Common myeloid progenitor, CD34-positive (primary cell): ENCODE measurements around the gene SLC35E3.

Experiments used
- CTCF ChIA-PET: fragments of 350-600 bp; sonication (Branson Sonifier 250); formaldehyde crosslinking; loops from one replicate; lab custom pipeline; 2021; ENCODE audit warnings: antibody characterized with exemption; lab: Charles Lee
- POLR2A ChIA-PET: fragments of 350-600 bp; sonication (Branson Sonifier 250); formaldehyde crosslinking; loops from one replicate; lab custom pipeline; 2021; ENCODE audit warnings: antibody characterized with exemption; lab: Charles Lee
- DNase-seq, 3 donors: peaks; one replicate each; pipeline versions ENCODE4 v3.0.0 to v3.0.0-alpha.2; 2013
- H3K27ac ChIP-seq, 2 experiments: 1 replicate in 1 of 2; 2 replicates in 1 of 2; pipeline ENCODE4 v1.7.0; 2013; ENCODE audit warnings: inconsistent platforms in 2 of 2, low read length in 2 of 2, mild to moderate bottlenecking in 2 of 2, low read depth in 1 of 2, moderate library complexity in 1 of 2; ENCODE audit not compliant: severe bottlenecking in 2 of 2, insufficient read depth in 1 of 2, poor library complexity in 1 of 2
- H3K27me3 ChIP-seq, 5 experiments: replicated peaks in 2 of 5; 1 replicate in 3 of 5; 2 replicates in 2 of 5; pipeline versions ENCODE4 v1.6.1 to v1.7.0; 2013; ENCODE audit warnings: low read length in 4 of 5, mild to moderate bottlenecking in 2 of 5, moderate library complexity in 2 of 5, inconsistent platforms in 1 of 5; ENCODE audit not compliant: insufficient read depth in 5 of 5, control insufficient read depth in 4 of 5
- H3K36me3 ChIP-seq, 4 experiments: 1 replicate in 2 of 4; 2 replicates in 2 of 4; pipeline versions ENCODE4 v1.6.1 to v1.7.0; 2013; ENCODE audit warnings: low read length in 3 of 4, control low read depth in 1 of 4, mild to moderate bottlenecking in 1 of 4; ENCODE audit not compliant: control insufficient read depth in 4 of 4, insufficient read depth in 4 of 4
- H3K4me1 ChIP-seq, 4 experiments: 1 replicate in 3 of 4; 2 replicates in 1 of 4; pipeline versions ENCODE4 v1.6.1 to v1.7.1; 2013; ENCODE audit warnings: low read length in 3 of 4, mild to moderate bottlenecking in 3 of 4, control low read depth in 1 of 4, inconsistent platforms in 1 of 4, moderate library complexity in 1 of 4; ENCODE audit not compliant: control insufficient read depth in 4 of 4, insufficient read depth in 4 of 4; ENCODE audit errors: control extremely low read depth in 1 of 4
- H3K4me3 ChIP-seq, 7 experiments: 1 replicate in 4 of 7; 2 replicates in 3 of 7; pipeline versions ENCODE4 v1.5.1 to v1.7.0; 2013; ENCODE audit warnings: mild to moderate bottlenecking in 7 of 7, low read length in 6 of 7, moderate library complexity in 6 of 7, inconsistent platforms in 2 of 7, low read depth in 2 of 7, control low read depth in 1 of 7; ENCODE audit not compliant: insufficient read depth in 4 of 7, control insufficient read depth in 1 of 7; ENCODE audit errors: extremely low read depth in 1 of 7
- H3K9me3 ChIP-seq, 5 experiments: 1 replicate in 4 of 5; 2 replicates in 1 of 5; pipeline versions ENCODE4 v1.6.1 to v1.7.1; 2013; ENCODE audit warnings: low read length in 4 of 5, mild to moderate bottlenecking in 2 of 5, inconsistent platforms in 1 of 5, low read depth in 1 of 5, moderate library complexity in 1 of 5; ENCODE audit not compliant: control insufficient read depth in 4 of 5, insufficient read depth in 2 of 5; ENCODE audit errors: control extremely low read depth in 1 of 5
- WGBS: methylation state at CpG from one replicate; pipeline ENCODE4 v1.1.5; 2013; ENCODE audit not compliant: insufficient coverage; 5-methylcytosine and 5-hydroxymethylcytosine counted together

The SLC35E3 gene

GRCh38 chr12:68776976-68777610 is 31.1 kb downstream of the SLC35E3 start:
- DNase-seq = no peak
- Histone ChIP-seq H3K9me3 (no peaks in the 10 kb centered on the region), H3K4me1 (peaks cover 0 to 6% (median 4%) of the 10 kb centered on the region in 4 experiments), H3K27me3 (no peaks in the 10 kb centered on the region), H3K27ac (no peak overlapping the region), H3K36me3 (no peaks in the 10 kb centered on the region), H3K4me3 (no peak overlapping the region)
- POLR2A ChIA-PET = no interaction called here
- CTCF ChIA-PET = no interaction called here
- 93% methylated on average over 3 of the region's 5 CpGs for WGBS

- CTCF ChIA-PET = no interaction called here
- POLR2A ChIA-PET = no interaction called here
These were observed 33.3 kb downstream of the SLC35E3 start for GRCh38 chr12:68779280-68779679.

GRCh38 chr12:68780731-68781130 is 34.8 kb downstream of the SLC35E3 start:
- H3K27ac ChIP-seq = no peak overlapping the region
- no peaks in the 10 kb centered on the region for H3K9me3 ChIP-seq
- no peaks in the 10 kb centered on the region for H3K27me3 ChIP-seq
- H3K4me1 ChIP-seq = no peaks in the 10 kb centered on the region
- POLR2A ChIA-PET = no interaction called here
- no peak overlapping the region for H3K4me3 ChIP-seq
- WGBS = 100% methylated on average over 3 of the region's 6 CpGs
- no peak for DNase-seq
- CTCF ChIA-PET = interaction anchor here (1.0 kb wide), 1 partner anchor 17 kb away, joined by 3 read pairs; no protein-coding TSS in a partner anchor
- peaks cover 0 to 3% (median 0%) of the 10 kb centered on the region in 4 experiments for H3K36me3 ChIP-seq

More at GRCh38 chr12:68779280-68779679, 33.3 kb downstream of the SLC35E3 start:
- no peak overlapping the region for H3K4me3 ChIP-seq
- H3K4me1 ChIP-seq = no peaks in the 10 kb centered on the region
- no peaks in the 10 kb centered on the region for H3K9me3 ChIP-seq
- H3K27me3 ChIP-seq = no peaks in the 10 kb centered on the region
- DNase-seq = no peak
- H3K36me3 ChIP-seq = peaks cover 0 to 3% (median 0%) of the 10 kb centered on the region in 4 experiments
- H3K27ac ChIP-seq = no peak overlapping the region

GRCh38 chr12:68781728-68782127 is 35.8 kb downstream of the SLC35E3 start:
- 97% methylated on average over 6 of the region's 6 CpGs for WGBS
- ChIA-PET CTCF (no interaction called here), POLR2A (no interaction called here)
- Histone ChIP-seq H3K27ac (no peak overlapping the region), H3K27me3 (no peaks in the 10 kb centered on the region), H3K4me3 (no peak overlapping the region), H3K9me3 (no peaks in the 10 kb centered on the region), H3K36me3 (peaks cover 0 to 3% (median 0%) of the 10 kb centered on the region in 4 experiments), H3K4me1 (no peaks in the 10 kb centered on the region)
- DNase-seq = no peak

- Histone ChIP-seq H3K27ac (no peak overlapping the region), H3K4me1 (peaks cover 5 to 9% (median 7%) of the 10 kb centered on the region in 4 experiments), H3K36me3 (peaks cover 0 to 3% (median 0%) of the 10 kb centered on the region in 4 experiments), H3K27me3 (no peaks in the 10 kb centered on the region), H3K4me3 (no peak overlapping the region), H3K9me3 (no peaks in the 10 kb centered on the region)
- POLR2A ChIA-PET = no interaction called here
- WGBS = 98% methylated on average over 7 of the region's 8 CpGs
- CTCF ChIA-PET = interaction anchor here (1.7 kb wide), 1 partner anchor 13 kb away, joined by 4 read pairs; no protein-coding TSS in a partner anchor
- DNase-seq = no peak
These were observed 38.0 kb downstream of the SLC35E3 start for GRCh38 chr12:68784015-68784414.

- WGBS = 94% methylated on average over 2 of the region's 2 CpGs
- no peaks in the 10 kb centered on the region for H3K9me3 ChIP-seq
- H3K4me1 ChIP-seq = peaks cover 5 to 9% (median 7%) of the 10 kb centered on the region in 4 experiments
- no peaks in the 10 kb centered on the region for H3K27me3 ChIP-seq
- ChIA-PET CTCF (no interaction called here), POLR2A (no interaction called here)
- H3K4me3 ChIP-seq = no peak overlapping the region
- H3K36me3 ChIP-seq = peaks cover 0 to 3% (median 0%) of the 10 kb centered on the region in 4 experiments
- H3K27ac ChIP-seq = no peak overlapping the region
- DNase-seq = no peak
These were observed 39.4 kb downstream of the SLC35E3 start for GRCh38 chr12:68785358-68785757.

- no peak for DNase-seq
- H3K4me3 ChIP-seq = no peak overlapping the region
- H3K36me3 ChIP-seq = peaks cover 0 to 3% (median 0%) of the 10 kb centered on the region in 4 experiments
- POLR2A ChIA-PET = no interaction called here
- no peaks in the 10 kb centered on the region for H3K9me3 ChIP-seq
- no peak overlapping the region for H3K27ac ChIP-seq
- CTCF ChIA-PET = no interaction called here
- WGBS = 88% methylated on average over 1 of the region's 5 CpGs
- H3K27me3 ChIP-seq = no peaks in the 10 kb centered on the region
- H3K4me1 ChIP-seq = peaks cover 5 to 9% (median 7%) of the 10 kb centered on the region in 4 experiments
These were observed 39.8 kb downstream of the SLC35E3 start for GRCh38 chr12:68785823-68786222.
